HepG2 (cell line): ENCODE results near the gene KLHL36. TPM values are rescaled to one million over a fixed set of nuclear protein-coding genes. Genes with fewer than 3 reads are reported as not detected.
A peak's percentile ranks its signal among the peaks of the same experiment; 100 is the strongest.

Experiments used
- ATAC-seq: fragments of 200-7000 bp; cut with Tn5 transposase; 3 replicates; pipeline ENCODE4 v1.9.1; 2020; ENCODE audit warnings: mild to moderate bottlenecking, moderate library complexity
- BruUV-seq: library from RNA; stranded (reverse); fragments of 400-500 nt; replicated peaks from 2 replicates; lab custom pipeline; 2021; lab: Mats Ljungman, UMichigan
- CTCF ChIA-PET: fragments of 300-600 bp; formaldehyde crosslinking; extraction: SDS; loops from one replicate; lab custom pipeline; 2021; ENCODE audit warnings: low total read pairs, inconsistent platforms, low intra/inter-chr PET ratio; lab: Yijun Ruan, JAX
- POLR2A ChIA-PET: fragments of 350-600 bp; sonication (Branson Sonifier 250); formaldehyde crosslinking; loops from one replicate; lab custom pipeline; 2020; ENCODE audit warnings: antibody characterized with exemption, inconsistent platforms; lab: Yijun Ruan, JAX
- DNase-seq: peaks from one replicate; pipeline ENCODE4 v3.0.0-alpha.2; 2015; ENCODE audit warnings: low spot score
- FAIRE-seq: peaks from 3 replicates; lab custom pipeline; 2011; peaks lifted over from hg19 to GRCh38; lab: Jason Lieb, UNC
- H2AFZ ChIP-seq: one replicate; pipeline ENCODE4 v1.6.1; 2011; ENCODE audit warnings: low read length, inconsistent platforms
- H3K27ac ChIP-seq: fragments of 300-600 bp; 3 replicates; pipeline ENCODE4 v1.8.0; 2011; ENCODE audit warnings: mixed run types, mild to moderate bottlenecking, mixed read lengths, low read length, inconsistent platforms; ENCODE audit not compliant: insufficient read depth; ENCODE audit errors: extremely low read length
- H3K27me3 ChIP-seq, 2 experiments: fragments of 200-600 bp in 1 of 2; 2 replicates in 1 of 2; 3 replicates in 1 of 2; pipeline versions ENCODE4 v1.6.0 to v1.8.0; 2011; ENCODE audit warnings: low read length in 2 of 2, mild to moderate bottlenecking in 2 of 2, moderate library complexity in 2 of 2, inconsistent platforms in 1 of 2; ENCODE audit not compliant: insufficient read depth in 2 of 2, control insufficient read depth in 1 of 2
- H3K36me3 ChIP-seq, 2 experiments: fragments of 200-600 bp in 1 of 2; replicated peaks in 1 of 2; 2 replicates in 1 of 2; 3 replicates in 1 of 2; pipeline versions ENCODE4 v1.5.1 to v1.8.0; 2011; ENCODE audit warnings: low read length in 2 of 2, inconsistent platforms in 1 of 2; ENCODE audit not compliant: insufficient read depth in 2 of 2, control insufficient read depth in 1 of 2
- H3K4me1 ChIP-seq: 2 replicates; pipeline ENCODE4 v1.5.1; 2012; ENCODE audit warnings: low read length, inconsistent platforms; ENCODE audit not compliant: insufficient read depth
- H3K4me2 ChIP-seq: 2 replicates; pipeline ENCODE4 v1.6.0; 2011; ENCODE audit warnings: low read depth, low read length, inconsistent platforms
- H3K4me3 ChIP-seq, 3 experiments: fragments of 200-600 bp in 1 of 3; sonication (generic), shearing (Covaris generic) in 1 of 3; replicated peaks in 1 of 3; 2 replicates each; pipeline ENCODE4 v1.5.1; 2011 to 2016; ENCODE audit warnings: low read length in 3 of 3, inconsistent platforms in 2 of 3, low read depth in 2 of 3, mild to moderate bottlenecking in 2 of 3, control low read depth in 1 of 3, mixed read lengths in 1 of 3; ENCODE audit not compliant: insufficient read depth in 1 of 3
- H3K79me2 ChIP-seq: one replicate; pipeline ENCODE4 v1.6.1; 2011; ENCODE audit warnings: low read length, inconsistent platforms; ENCODE audit not compliant: insufficient read depth
- H3K9ac ChIP-seq: 2 replicates; pipeline ENCODE4 v1.6.0; 2011; ENCODE audit warnings: mild to moderate bottlenecking, low read depth, low read length, inconsistent platforms; ENCODE audit not compliant: insufficient read depth
- H3K9me3 ChIP-seq: 2 replicates; pipeline ENCODE4 v1.5.1; 2012; ENCODE audit warnings: mild to moderate bottlenecking, low read length
- H4K20me1 ChIP-seq: 2 replicates; pipeline ENCODE4 v1.6.0; 2011; ENCODE audit warnings: inconsistent platforms, mild to moderate bottlenecking, low read length, moderate library complexity; ENCODE audit not compliant: insufficient read depth
- EEA1 ChIP-seq: sonication (generic); formaldehyde crosslinking; IDR thresholded peaks from 2 replicates; pipeline ENCODE4 v1.5.1; 2020; ENCODE audit warnings: mild to moderate bottlenecking, missing genetic modification reagents, borderline replicate concordance
- NFKBIZ ChIP-seq: IDR thresholded peaks from 2 replicates; pipeline ENCODE4 v1.6.1; 2018; ENCODE audit warnings: missing genetic modification reagents, missing compliant biosample characterization
- SALL1 ChIP-seq: sonication (generic); formaldehyde crosslinking; IDR thresholded peaks from 2 replicates; pipeline ENCODE4 v1.8.0; 2022; ENCODE audit warnings: mild to moderate bottlenecking, missing genetic modification reagents
- TEAD2 ChIP-seq: sonication (generic); formaldehyde crosslinking; IDR thresholded peaks from 2 replicates; pipeline ENCODE4 v1.9.0; 2021; ENCODE audit warnings: missing genetic modification reagents
- ZBTB38 ChIP-seq: sonication (generic); formaldehyde crosslinking; IDR thresholded peaks from 2 replicates; pipeline ENCODE4 v1.5.1; 2020; ENCODE audit warnings: mild to moderate bottlenecking, missing genetic modification reagents
- ZNF530 ChIP-seq: sonication (generic); formaldehyde crosslinking; IDR thresholded peaks from 2 replicates; pipeline ENCODE4 v1.5.0; 2020; ENCODE audit warnings: low read depth, mild to moderate bottlenecking, missing genetic modification reagents
- ZNF768 ChIP-seq: sonication (generic); formaldehyde crosslinking; IDR thresholded peaks from 2 replicates; pipeline ENCODE4 v1.4.0; 2020; ENCODE audit warnings: missing genetic modification reagents
- ZNF770 ChIP-seq: sonication (generic); formaldehyde crosslinking; IDR thresholded peaks from 2 replicates; pipeline ENCODE4 v1.5.0; 2020; ENCODE audit warnings: mild to moderate bottlenecking, missing genetic modification reagents
- WGBS: methylation state at CpG from one replicate; pipeline ENCODE4 v1.1.6; 2017; ENCODE audit warnings: low lambda C conversion rate; 5-methylcytosine and 5-hydroxymethylcytosine counted together
- in situ Hi-C: cut with HindIII; loops from 2 replicates; pipeline ENCODE4 v1.10.0; 2017; ENCODE audit warnings: low pct_unique_long_range_greater_than_20kb; ENCODE audit not compliant: extremely low pct_ligation_motif_present
- intact Hi-C: fragments of 100-400 bp; cut with micrococcal nuclease; formaldehyde crosslinking; loops from one replicate; pipeline ENCODE4 v1.10.0; 2022; ENCODE audit not compliant: unreplicated experiment
- polyA plus RNA-seq, 8 experiments: library from polyadenylated mRNA; depleted of rRNA in 3 of 8; stranded (reverse) in 7 of 8; unstranded in 1 of 8; fragments of >200 nt; fragmentation: Illumina TruSeq in 4 of 8; extraction: Trizol in 4 of 8; gene quantifications; 2 replicates each; pipeline versions ENCODE4 v1.2.1 to v1.2.3, GENCODE V29; 2011 to 2016; ENCODE audit warnings: low read depth in 4 of 8, missing spikeins in 1 of 8, mixed read lengths in 1 of 8; ENCODE audit not compliant: insufficient read depth in 1 of 8
- total RNA-seq, 5 experiments: library from RNA; depleted of rRNA; stranded (reverse); fragments of >200 nt; fragmentation: Illumina TruSeq; extraction: Trizol; gene quantifications; 2 replicates each; pipeline ENCODE4 v1.2.3, GENCODE V29; 2016; ENCODE audit warnings: low read depth in 1 of 5
- TF ChIP-seq, protein P1 (sequence below): sonication (generic); formaldehyde crosslinking; IDR thresholded peaks from 2 replicates; pipeline ENCODE4 v1.9.0; 2022; ENCODE audit warnings: missing genetic modification reagents, mild to moderate bottlenecking, borderline replicate concordance

The KLHL36 gene
- total and polyA plus RNA-seq, 2 of the 13 experiments (the other 11 are each of a cell fraction or from before 2014, with no cell fraction given), result 24.3 to 26.0 TPM

GRCh38 chr16:84657229-84657837 lies 9.0 kb downstream of the KLHL36 start:
- DNase-seq (no peak), FAIRE-seq (no peak)
- intact Hi-C loops, result no loop called here
- Histone ChIP-seq H3K4me3 (no peak overlapping the region), H3K27ac (no peak overlapping the region), H3K27me3 (no peaks in the 10 kb centered on the region), H3K36me3 (peaks cover 27 to 61% of the 10 kb centered on the region in 2 experiments), H2AFZ (no peak overlapping the region), H3K79me2 (no peaks in the 10 kb centered on the region), H3K4me2 (no peak overlapping the region), H3K9me3 (no peaks in the 10 kb centered on the region), H3K9ac (no peak overlapping the region), H4K20me1 (no peaks in the 10 kb centered on the region)
- 97% methylated on average over 42 of the region's 50 CpGs for WGBS
- TF ChIP-seq TEAD2 (no peak), NFKBIZ (no peak), SALL1 (CRISPR knock-in tag) (no peak), ZNF770 (CRISPR knock-in tag) (no peak), EEA1 (CRISPR knock-in tag) (peak; percentile 33; the same call in 1 of the 2 replicates), ZNF530 (CRISPR knock-in tag) (no peak), ZNF768 (CRISPR knock-in tag) (peak; percentile 9; the same call in 1 of the 2 replicates), ZBTB38 (CRISPR knock-in tag) (peak; percentile 64)
- TF ChIP-seq, protein P1, sequence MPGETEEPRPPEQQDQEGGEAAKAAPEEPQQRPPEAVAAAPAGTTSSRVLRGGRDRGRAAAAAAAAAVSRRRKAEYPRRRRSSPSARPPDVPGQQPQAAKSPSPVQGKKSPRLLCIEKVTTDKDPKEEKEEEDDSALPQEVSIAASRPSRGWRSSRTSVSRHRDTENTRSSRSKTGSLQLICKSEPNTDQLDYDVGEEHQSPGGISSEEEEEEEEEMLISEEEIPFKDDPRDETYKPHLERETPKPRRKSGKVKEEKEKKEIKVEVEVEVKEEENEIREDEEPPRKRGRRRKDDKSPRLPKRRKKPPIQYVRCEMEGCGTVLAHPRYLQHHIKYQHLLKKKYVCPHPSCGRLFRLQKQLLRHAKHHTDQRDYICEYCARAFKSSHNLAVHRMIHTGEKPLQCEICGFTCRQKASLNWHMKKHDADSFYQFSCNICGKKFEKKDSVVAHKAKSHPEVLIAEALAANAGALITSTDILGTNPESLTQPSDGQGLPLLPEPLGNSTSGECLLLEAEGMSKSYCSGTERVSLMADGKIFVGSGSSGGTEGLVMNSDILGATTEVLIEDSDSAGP (CRISPR knock-in tag), result peak; percentile 16; the same call in 1 of the 2 replicates
- TF ChIP-seq, all 625 proteins: peak for 4
- BruUV-seq, result no TSS peak
- ATAC-seq, result no peak
- in situ Hi-C loops, result no loop called here
- POLR2A ChIA-PET, result no interaction called here
- CTCF ChIA-PET, result no interaction called here
- no peaks in the 10 kb centered on the region for H3K4me1 ChIP-seq
